Transverse colon (tissue), 4 donors: ENCODE results near the gene GSTM5. TPM values are rescaled to one million over a fixed set of nuclear protein-coding genes. Genes with fewer than 3 reads are reported as not detected.

Experiments
- DNase-seq: peaks from one replicate; pipeline ENCODE4 v3.0.0-alpha.2; 2019
- H3K27ac ChIP-seq, 4 donors: fragments of 200-600 bp; sonication (generic); 2 replicates each; pipeline ENCODE4 v1.5.1; 2016 to 2018; ENCODE audit warnings: inconsistent platforms in 4 of 4
- H3K27me3 ChIP-seq: fragments of 200-600 bp; sonication (generic); 2 replicates; pipeline ENCODE4 v1.5.1; 2017; ENCODE audit warnings: inconsistent platforms
- H3K36me3 ChIP-seq, 4 donors: fragments of 200-600 bp; sonication (generic); 2 replicates each; pipeline ENCODE4 v1.5.1; 2017 to 2019; ENCODE audit warnings: inconsistent platforms in 4 of 4
- H3K4me1 ChIP-seq, 4 donors: fragments of 200-600 bp; sonication (generic); 2 replicates each; pipeline ENCODE4 v1.5.1; 2017 to 2020; ENCODE audit warnings: inconsistent platforms in 4 of 4
- H3K4me3 ChIP-seq, 4 donors: fragments of 200-600 bp; sonication (generic); 1 replicate in 1 of 4; 2 replicates in 3 of 4; pipeline versions ENCODE4 v1.5.1 to v1.6.1; 2017 to 2019; ENCODE audit warnings: inconsistent platforms in 4 of 4
- H3K9me3 ChIP-seq, 2 donors: fragments of 200-600 bp; sonication (generic); 2 replicates each; pipeline ENCODE4 v1.5.1; 2017 to 2019; ENCODE audit warnings: inconsistent platforms in 2 of 2
- CTCF ChIP-seq, 5 experiments: fragments of 200-600 bp in 3 of 5; fragments of 450-650 bp in 2 of 5; sonication (generic) in 3 of 5; IDR thresholded peaks; 1 replicate in 2 of 5; 2 replicates in 3 of 5; pipeline ENCODE4 v1.5.1; 2016 to 2017; ENCODE audit warnings: antibody characterized with exemption in 5 of 5, inconsistent platforms in 3 of 5, mild to moderate bottlenecking in 2 of 5, moderate library complexity in 1 of 5
- EP300 ChIP-seq: sonication (generic); formaldehyde crosslinking; IDR thresholded peaks from one replicate; pipeline ENCODE4 v1.6.1; 2017; ENCODE audit warnings: antibody characterized with exemption, low read depth
- POLR2A ChIP-seq: fragments of 450-650 bp; IDR thresholded peaks from one replicate; pipeline ENCODE4 v1.6.1; 2016; ENCODE audit warnings: antibody characterized with exemption, mild to moderate bottlenecking, moderate library complexity
- POLR2AphosphoS5 ChIP-seq, 3 donors: sonication (generic); formaldehyde crosslinking; IDR thresholded peaks; one replicate each; pipeline ENCODE4 v1.6.1; 2016; ENCODE audit warnings: antibody characterized with exemption in 3 of 3
- WGBS, 2 donors: methylation state at CpG; one replicate each; pipeline ENCODE4 v1.1.5; 2018; ENCODE audit warnings: low coverage in 1 of 2; 5-methylcytosine and 5-hydroxymethylcytosine counted together
- in situ Hi-C, 4 donors: fragments of 200-750 bp; cut with MboI; loops; one replicate each; pipeline versions ENCODE4 v1.15.0 to v1.15.1; 2017; ENCODE audit warnings: low sequenced_read_pairs in 3 of 4, low pct_ligation_motif_present in 1 of 4, low pct_unique_long_range_greater_than_20kb in 1 of 4
- intact Hi-C: fragments of 100-400 bp; cut with DNase I; formaldehyde crosslinking; loops from one replicate; pipeline ENCODE4 v1.15.1; 2023; ENCODE audit warnings: low total_unique reads
- total RNA-seq, 4 donors: library from RNA; depleted of rRNA; stranded (reverse); fragments of >200 nt; gene quantifications; one replicate each; pipeline ENCODE4 v1.1.0, GENCODE V29; 2016

The GSTM5 gene
- total RNA-seq, 4 donors from 2014 or later, result 1.2 to 1.4 TPM; not detected in 2

- Histone ChIP-seq H3K4me3 (peak overlapping the region in 1 of 4 donors; percentile 62), H3K27ac (peak overlapping the region in 3 of 4 donors; percentile 89 to 96 (median 91)), H3K27me3 (no peaks in the 10 kb centered on the region), H3K36me3 (peaks cover 0 to 13% (median 1%) of the 10 kb centered on the region in 4 donors), H3K9me3 (no peaks in the 10 kb centered on the region), H3K4me1 (peaks cover 22 to 46% (median 35%) of the 10 kb centered on the region in 4 donors)
- 83 to 90% methylated on average over 2 to 14 of the region's 14 CpGs for WGBS, 2 donors
- in situ Hi-C loops, result loop anchor here in 1 of 4 donors (5.0 kb wide), 1 partner anchor 109 kb away; no protein-coding TSS in a partner anchor
- intact Hi-C loops, result no loop called here
- TF ChIP-seq POLR2A, result no peak
- TF ChIP-seq POLR2AphosphoS5 (IDR thresholded peaks at IDR 0.05), result peak in 1 of 3 donors; percentile 44
- peak; percentile 15 for DNase-seq
Measured at GRCh38 chr1:109761227-109762038, 49.4 kb downstream of the GSTM5 start.

GRCh38 chr1:109762039-109762585 is 50.1 kb downstream of the GSTM5 start:
- intact Hi-C loops, result no loop called here
- peaks cover 0 to 6% (median 0%) of the 10 kb centered on the region in 4 donors for H3K36me3 ChIP-seq
- H3K4me1 ChIP-seq, result peaks cover 22 to 52% (median 42%) of the 10 kb centered on the region in 4 donors
- peak overlapping the region in 3 of 4 donors; percentile 89 to 96 (median 91) for H3K27ac ChIP-seq
- no peaks in the 10 kb centered on the region for H3K9me3 ChIP-seq
- WGBS, 2 donors, result 63% methylated on average over 6 of the region's 7 CpGs; no CpG with 5 or more reads in 1 of the 2 donors
- in situ Hi-C loops, result loop anchor here in 1 of 4 donors (5.0 kb wide), 1 partner anchor 110 kb away; no protein-coding TSS in a partner anchor
- H3K4me3 ChIP-seq, result peak overlapping the region in 3 of 4 donors; percentile 48 to 62 (median 51)
- peak; percentile 5 for DNase-seq
- no peak for TF ChIP-seq POLR2A
- TF ChIP-seq POLR2AphosphoS5 (IDR thresholded peaks at IDR 0.05), result no peak
- no peak for TF ChIP-seq CTCF (IDR thresholded peaks at IDR 0.05)
- TF ChIP-seq EP300, result no peak
- H3K27me3 ChIP-seq, result no peaks in the 10 kb centered on the region

- peak; percentile 47 for DNase-seq
- H3K9me3 ChIP-seq, result no peaks in the 10 kb centered on the region
- H3K4me3 ChIP-seq, result peak overlapping the region; percentile 4 to 62 (median 50)
- intact Hi-C loops (no loop called here), in situ Hi-C loops (loop anchor here in 1 of 4 donors (5.0 kb wide), 1 partner anchor 111 kb away; no protein-coding TSS in a partner anchor)
- H3K27ac ChIP-seq, result peak overlapping the region; percentile 81 to 96 (median 90)
- 34 to 38% methylated on average over 6 to 11 of the region's 11 CpGs for WGBS, 2 donors
- peaks cover 0 to under 1% (median 0%) of the 10 kb centered on the region in 4 donors for H3K36me3 ChIP-seq
- no peak for TF ChIP-seq CTCF (IDR thresholded peaks at IDR 0.05)
- peak; percentile 48 to 82 (median 63) for TF ChIP-seq POLR2AphosphoS5 (IDR thresholded peaks at IDR 0.05)
- TF ChIP-seq EP300, result no peak
- no peak for TF ChIP-seq POLR2A
- no peaks in the 10 kb centered on the region for H3K27me3 ChIP-seq
- H3K4me1 ChIP-seq, result peaks cover 22 to 52% (median 46%) of the 10 kb centered on the region in 4 donors
Measured at GRCh38 chr1:109762821-109763645, 51.0 kb downstream of the GSTM5 start.

- intact Hi-C loops, result no loop called here
- 51% methylated on average over 11 of the region's 11 CpGs; no CpG with 5 or more reads in 1 of the 2 donors for WGBS, 2 donors
- H3K36me3 ChIP-seq, result no peaks in the 10 kb centered on the region
- peaks cover 22 to 52% (median 46%) of the 10 kb centered on the region in 4 donors for H3K4me1 ChIP-seq
- DNase-seq, result peak; percentile 94
- H3K9me3 ChIP-seq, result no peaks in the 10 kb centered on the region
- TF ChIP-seq CTCF (IDR thresholded peaks at IDR 0.05), result no peak
- TF ChIP-seq EP300, result peak; percentile 70
- peak; percentile 78 to 98 (median 95) for TF ChIP-seq POLR2AphosphoS5 (IDR thresholded peaks at IDR 0.05)
- TF ChIP-seq POLR2A, result peak; percentile 99
- in situ Hi-C loops, result loop anchor here in 1 of 4 donors (5.0 kb wide), 1 partner anchor 112 kb away; no protein-coding TSS in a partner anchor
- no peaks in the 10 kb centered on the region for H3K27me3 ChIP-seq
- H3K4me3 ChIP-seq, result peak within 1 kb of the TSS; percentile 4 to 62 (median 50)
- H3K27ac ChIP-seq, result peak within 1 kb of the TSS; percentile 81 to 96 (median 90)
Measured at GRCh38 chr1:109763646-109764415, 51.8 kb downstream of the GSTM5 start, which contains the start of gene EPS8L3. EPS8L3 (minus strand) TSS chr1:109763923; CDS start chr1:109761749, 2,174 bp downstream.
